Uterus (tissue), 2 donors: ENCODE results near the gene PFKFB3.

ENCODE experiments used
- POLR2A ChIP-seq, 2 donors: fragments of 450-650 bp; IDR thresholded peaks; one replicate each; pipeline ENCODE4 v1.6.1; 2016; ENCODE audit warnings: antibody characterized with exemption in 2 of 2, mild to moderate bottlenecking in 1 of 2, moderate library complexity in 1 of 2
- TF ChIP-seq, protein P1 (sequence below), 4 experiments: fragments of 200-600 bp in 2 of 4; fragments of 450-650 bp in 2 of 4; sonication (generic) in 2 of 4; IDR thresholded peaks; one replicate each; pipeline ENCODE4 v1.5.1; 2016 to 2019; ENCODE audit warnings: antibody characterized with exemption in 4 of 4, mild to moderate bottlenecking in 2 of 4, moderate library complexity in 1 of 4

DNA sequence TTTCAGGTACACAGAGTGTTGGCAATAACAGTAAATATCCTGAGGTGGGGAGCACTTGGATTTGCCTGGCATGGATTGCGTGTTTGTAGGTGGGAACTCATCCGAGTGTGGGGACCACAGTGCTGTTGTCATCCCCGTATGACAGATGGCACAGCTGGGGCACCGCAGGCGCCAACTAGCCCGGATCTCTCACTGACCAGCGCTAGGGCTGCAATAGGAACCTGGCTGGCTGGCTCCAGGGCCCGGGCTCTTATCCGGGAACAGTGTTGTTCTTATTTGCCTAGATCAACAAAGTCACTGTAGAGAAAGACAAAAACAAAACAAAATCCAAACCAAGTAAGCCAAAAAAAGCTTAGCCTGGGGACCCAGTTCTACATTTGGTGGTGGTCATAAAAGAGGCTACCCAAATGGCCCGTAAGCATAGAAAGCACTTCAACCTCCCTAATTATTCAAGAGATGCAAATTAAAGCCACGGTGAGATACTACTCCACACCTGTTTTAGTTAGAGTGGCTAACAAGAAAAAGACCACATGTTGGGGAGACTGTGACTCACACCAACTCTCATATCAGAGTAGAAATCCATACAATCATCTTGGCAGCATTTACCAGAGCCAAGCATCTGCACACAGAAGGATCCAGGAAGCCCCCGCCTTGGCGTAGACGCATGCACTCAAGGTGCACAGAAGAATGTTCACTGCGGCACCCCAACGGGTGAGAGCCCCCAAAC is 27.2 kb upstream of the PFKFB3 start:
- TF ChIP-seq, protein P1, sequence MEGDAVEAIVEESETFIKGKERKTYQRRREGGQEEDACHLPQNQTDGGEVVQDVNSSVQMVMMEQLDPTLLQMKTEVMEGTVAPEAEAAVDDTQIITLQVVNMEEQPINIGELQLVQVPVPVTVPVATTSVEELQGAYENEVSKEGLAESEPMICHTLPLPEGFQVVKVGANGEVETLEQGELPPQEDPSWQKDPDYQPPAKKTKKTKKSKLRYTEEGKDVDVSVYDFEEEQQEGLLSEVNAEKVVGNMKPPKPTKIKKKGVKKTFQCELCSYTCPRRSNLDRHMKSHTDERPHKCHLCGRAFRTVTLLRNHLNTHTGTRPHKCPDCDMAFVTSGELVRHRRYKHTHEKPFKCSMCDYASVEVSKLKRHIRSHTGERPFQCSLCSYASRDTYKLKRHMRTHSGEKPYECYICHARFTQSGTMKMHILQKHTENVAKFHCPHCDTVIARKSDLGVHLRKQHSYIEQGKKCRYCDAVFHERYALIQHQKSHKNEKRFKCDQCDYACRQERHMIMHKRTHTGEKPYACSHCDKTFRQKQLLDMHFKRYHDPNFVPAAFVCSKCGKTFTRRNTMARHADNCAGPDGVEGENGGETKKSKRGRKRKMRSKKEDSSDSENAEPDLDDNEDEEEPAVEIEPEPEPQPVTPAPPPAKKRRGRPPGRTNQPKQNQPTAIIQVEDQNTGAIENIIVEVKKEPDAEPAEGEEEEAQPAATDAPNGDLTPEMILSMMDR (IDR thresholded peaks at IDR 0.05), result no peak
- TF ChIP-seq POLR2A (IDR thresholded peaks at IDR 0.05), result no peak
